VCaP (cell line): ENCODE data around the gene SERINC5.

Experiments used
- H3K27ac ChIP-seq: fragments of 450-650 bp; 2 replicates; pipeline ENCODE4 v1.5.1; 2017
- CTCF ChIP-seq: fragments of 450-650 bp; conservative IDR thresholded peaks from 2 replicates; pipeline ENCODE4 v1.5.1; 2017; ENCODE audit warnings: mild to moderate bottlenecking, moderate library complexity

The SERINC5 gene

GRCh38 chr5:80187421-80188090 is 68.3 kb downstream of the SERINC5 start:
- TF ChIP-seq CTCF = no peak
- H3K27ac ChIP-seq = peak overlapping the region; percentile 97

GRCh38 chr5:80185535-80185934 is 70.3 kb downstream of the SERINC5 start:
- peak overlapping the region; percentile 97 for H3K27ac ChIP-seq

GRCh38 chr5:80185095-80185494 is 70.8 kb downstream of the SERINC5 start:
- H3K27ac ChIP-seq = peak overlapping the region; percentile 97
- no peak for TF ChIP-seq CTCF

- peak overlapping the region; percentile 97 for H3K27ac ChIP-seq
- no peak for TF ChIP-seq CTCF
Measured at GRCh38 chr5:80184235-80185023, 71.4 kb downstream of the SERINC5 start.

GRCh38 chr5:80183728-80184234 is 72.1 kb downstream of the SERINC5 start:
- H3K27ac ChIP-seq = peak overlapping the region; percentile 97

- peak overlapping the region; percentile 97 for H3K27ac ChIP-seq
- no peak for TF ChIP-seq CTCF
Measured at GRCh38 chr5:80182809-80183580, 72.9 kb downstream of the SERINC5 start.

- TF ChIP-seq CTCF = no peak
- peak overlapping the region; percentile 97 for H3K27ac ChIP-seq
Measured at GRCh38 chr5:80181618-80182211, 74.1 kb downstream of the SERINC5 start.

- no peak overlapping the region; the same call in 1 of the 2 replicates for H3K27ac ChIP-seq
- no peak for TF ChIP-seq CTCF
Measured at GRCh38 chr5:80177236-80177635, 78.6 kb downstream of the SERINC5 start.
